IPS DF 19.7 (cell line): ENCODE measurements around the gene TNIP1.

Source experiments
- DNase-seq: peaks from one replicate; pipeline ENCODE4 v3.0.0-alpha.2; 2013; ENCODE audit warnings: low read depth, low spot score

Gene TNIP1

GRCh38 chr5:151083081-151083676, 2.3 kb upstream of the TNIP1 start:
- DNase-seq: no peak

DNA sequence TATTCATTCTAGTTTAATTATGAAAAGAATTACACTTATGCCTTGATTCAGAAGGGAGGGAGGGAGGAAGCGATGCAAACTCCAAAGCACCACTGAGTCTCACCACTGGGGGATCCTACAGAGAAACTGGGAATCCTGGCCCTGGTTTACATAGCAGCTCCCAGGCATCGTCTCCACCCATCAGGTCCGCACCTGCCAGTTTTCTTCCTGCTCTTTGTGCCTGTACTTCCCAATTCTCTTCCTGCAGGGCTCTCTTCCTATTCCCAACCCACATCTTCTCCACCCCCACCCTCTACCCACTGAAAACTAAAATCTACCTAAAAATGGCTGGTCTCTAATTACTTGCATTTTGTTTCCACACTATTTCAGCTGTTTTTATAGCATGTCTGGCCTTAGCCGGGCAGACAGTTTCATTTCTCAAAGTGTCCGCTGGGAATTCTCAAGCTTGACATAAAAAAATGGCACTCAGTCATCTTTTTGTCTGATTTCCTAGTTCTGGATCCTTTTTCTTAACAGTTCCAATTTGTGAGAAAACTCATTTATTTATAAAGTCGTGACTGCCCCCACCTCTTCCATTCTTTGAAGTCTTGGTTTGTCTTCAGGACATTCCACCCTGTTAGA, 1.6 kb upstream of the TNIP1 start:
- DNase-seq: no peak

DNA sequence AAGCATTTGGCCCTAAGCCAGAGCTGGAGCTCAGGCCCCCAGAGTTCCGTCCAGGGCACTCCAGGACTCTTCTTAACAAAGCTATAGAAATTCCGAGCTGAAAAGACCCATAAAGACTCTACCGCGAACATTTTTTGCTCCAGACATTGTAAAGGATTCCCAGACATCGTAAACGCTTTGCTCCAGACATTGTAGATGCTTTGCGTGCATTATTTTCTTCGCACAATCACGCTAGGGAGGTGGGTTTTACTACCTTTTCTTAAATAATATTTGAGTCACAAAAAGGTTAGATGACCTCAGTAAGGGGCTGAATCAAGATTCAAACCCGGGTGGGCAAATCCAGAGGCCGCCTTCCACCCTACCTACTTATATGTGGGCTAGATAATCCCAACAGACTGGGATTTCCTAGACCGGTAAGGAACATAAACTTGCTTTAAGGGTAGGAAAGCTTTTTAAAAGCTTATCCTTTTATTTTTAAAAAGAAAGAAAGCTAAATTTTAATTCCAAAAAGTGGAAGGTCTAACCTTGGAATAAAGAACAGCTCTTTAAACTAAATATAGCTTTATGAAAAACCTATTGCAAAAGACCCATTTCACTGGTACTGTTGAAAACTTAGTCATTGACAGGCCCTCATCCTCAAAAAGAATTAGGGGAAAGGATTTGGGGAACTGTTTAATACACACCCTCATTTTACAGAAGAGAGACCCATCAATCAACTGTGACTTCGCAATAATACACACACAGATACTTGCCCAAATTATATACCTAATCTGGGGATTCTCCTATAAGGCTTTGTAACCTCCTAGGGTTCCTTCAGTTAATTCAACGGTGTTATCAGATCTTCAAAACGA, 822 bp upstream of the TNIP1 start:
- no peak for DNase-seq

- DNase-seq: no peak
Observed at GRCh38 chr5:151079838-151080612, 809 bp downstream of the TNIP1 start.

GRCh38 chr5:151078490-151079262, 2.2 kb downstream of the TNIP1 start:
- DNase-seq: no peak

DNA sequence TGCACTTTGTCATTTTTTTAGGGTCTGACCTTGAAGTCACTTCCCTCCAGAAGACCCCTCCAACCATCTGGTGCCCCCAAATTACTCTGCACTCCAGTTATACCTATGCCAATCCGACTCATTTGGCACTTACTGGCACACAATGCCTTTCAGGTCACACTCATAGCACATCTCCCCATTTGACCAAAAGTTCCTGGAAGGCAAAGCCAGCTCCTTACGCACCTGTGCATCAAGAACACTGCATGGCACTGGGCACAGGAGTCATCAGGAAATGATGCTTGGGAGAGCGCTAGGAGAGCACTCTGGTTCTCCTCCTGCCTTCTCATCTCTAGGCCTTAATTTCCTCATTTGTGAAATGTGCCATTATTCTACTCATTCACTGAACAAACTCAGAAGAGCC, 2.9 kb downstream of the TNIP1 start:
- DNase-seq: no peak

GRCh38 chr5:151077419-151077818, 3.4 kb downstream of the TNIP1 start:
- no peak for DNase-seq

DNA sequence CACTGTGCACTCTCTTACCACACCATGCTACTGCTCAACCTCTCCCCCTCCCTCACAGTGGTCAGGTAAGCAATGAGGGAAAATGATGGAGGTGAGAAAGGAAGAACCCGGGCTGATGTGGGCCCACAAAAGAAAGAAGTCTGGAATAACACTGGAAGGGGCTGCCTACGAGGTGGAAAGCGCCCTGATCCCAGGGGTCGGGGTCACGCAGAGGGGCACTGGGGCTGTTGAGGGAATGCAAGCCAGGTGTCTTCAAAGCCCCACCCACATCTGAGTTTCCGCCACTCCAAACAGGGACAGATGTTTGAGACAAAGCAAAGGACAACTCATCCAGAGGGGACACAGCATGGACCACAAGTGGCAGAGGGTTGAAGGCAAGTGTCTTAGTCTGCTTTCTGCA, 4.2 kb downstream of the TNIP1 start:
- no peak for DNase-seq

GRCh38 chr5:151075698-151076331, 5.0 kb downstream of the TNIP1 start:
- no peak for DNase-seq

GRCh38 chr5:151074557-151074956, 6.3 kb downstream of the TNIP1 start:
- no peak for DNase-seq

DNA sequence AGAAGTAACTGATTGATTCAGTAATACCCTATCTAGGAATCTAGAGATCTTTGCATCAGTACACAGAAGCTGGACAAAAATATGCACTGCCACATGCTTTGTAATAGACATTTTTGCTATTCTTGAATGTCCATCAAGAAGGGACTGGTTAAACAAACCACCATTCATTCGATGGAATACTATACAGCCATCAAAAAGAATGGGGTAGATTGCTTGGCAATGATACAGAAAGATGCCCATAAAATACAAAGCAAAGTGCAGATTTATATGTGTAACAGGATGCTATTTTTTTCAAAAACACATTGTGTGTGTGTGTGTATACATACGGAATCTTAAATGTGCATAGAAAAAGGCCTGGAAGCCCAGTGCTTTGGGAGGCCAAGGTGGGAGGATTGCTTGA, 7.6 kb downstream of the TNIP1 start:
- DNase-seq: no peak

DNA sequence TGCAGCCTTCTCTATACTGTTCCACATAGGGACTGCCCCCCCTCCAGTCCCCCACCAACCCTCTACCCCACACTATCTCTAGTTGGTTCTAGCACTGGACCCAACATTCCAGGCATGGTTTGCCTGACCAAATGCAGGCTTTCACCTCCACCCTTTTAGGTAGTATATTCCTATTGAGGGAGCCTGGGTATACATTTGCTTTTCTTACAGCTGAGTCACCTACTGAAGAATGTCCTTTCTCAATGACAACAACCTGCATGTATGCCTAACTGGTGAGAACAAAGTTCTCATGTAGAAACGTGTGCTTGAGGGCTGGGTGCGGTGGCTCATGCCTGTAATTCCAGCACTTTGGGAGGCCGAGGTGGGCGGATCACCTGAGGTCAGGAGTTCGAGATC, 8.2 kb downstream of the TNIP1 start:
- DNase-seq: no peak

DNA sequence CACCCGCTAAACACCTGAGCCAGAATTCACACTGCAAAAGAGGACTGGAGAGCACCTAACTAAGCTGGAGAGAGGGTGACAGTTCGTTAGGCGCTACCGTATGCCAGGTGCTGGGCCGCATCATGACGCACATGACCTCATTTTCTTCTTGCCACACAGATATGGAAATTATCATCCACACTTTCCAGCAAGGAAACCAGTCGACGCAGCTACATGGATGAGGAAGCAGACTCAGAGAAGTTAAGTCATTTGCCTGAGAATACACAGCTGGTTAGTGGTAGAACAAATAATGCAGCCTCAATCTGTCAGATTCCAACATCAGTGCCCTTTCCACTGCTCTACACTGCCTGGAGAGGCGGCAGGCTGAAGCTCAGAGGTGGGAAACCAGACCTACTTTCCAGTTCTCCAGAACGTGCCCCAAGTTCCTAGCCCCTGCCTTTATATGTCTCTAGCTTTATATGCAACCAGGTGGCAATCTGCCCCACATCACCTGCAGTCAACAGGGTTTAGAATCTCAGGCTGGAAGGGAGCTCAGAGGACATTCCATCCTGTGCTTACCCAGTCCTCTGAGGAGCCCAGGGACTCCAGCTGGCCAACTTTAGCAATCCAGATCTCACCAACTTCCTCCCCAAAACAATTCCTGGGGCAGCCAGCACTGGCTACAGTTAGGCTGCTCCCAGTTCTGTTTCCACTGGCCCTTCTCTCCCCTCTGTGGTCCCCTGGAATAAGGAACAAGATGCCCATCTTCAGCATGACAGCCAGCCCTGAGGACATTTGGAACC, 8.8 kb downstream of the TNIP1 start:
- DNase-seq: no peak

DNA sequence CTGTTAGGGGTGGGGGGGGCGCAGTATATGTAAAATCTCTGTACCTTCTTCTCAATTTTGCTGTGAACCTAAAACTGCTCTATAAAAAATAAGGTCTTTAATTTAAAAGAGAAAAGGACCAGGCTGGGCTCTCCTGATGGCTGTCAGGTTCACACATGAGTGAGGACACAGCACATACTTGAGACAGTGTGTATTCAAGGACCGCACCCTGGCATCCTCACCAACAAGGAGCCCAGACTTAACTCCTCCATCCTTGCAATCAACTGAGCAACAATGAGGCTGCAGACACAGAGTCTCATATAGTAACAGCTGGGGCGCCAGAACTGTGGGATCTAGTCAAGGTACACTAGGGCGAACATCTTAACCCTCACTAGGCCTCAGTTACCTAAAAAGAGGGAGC, 9.8 kb downstream of the TNIP1 start:
- DNase-seq: no peak

DNA sequence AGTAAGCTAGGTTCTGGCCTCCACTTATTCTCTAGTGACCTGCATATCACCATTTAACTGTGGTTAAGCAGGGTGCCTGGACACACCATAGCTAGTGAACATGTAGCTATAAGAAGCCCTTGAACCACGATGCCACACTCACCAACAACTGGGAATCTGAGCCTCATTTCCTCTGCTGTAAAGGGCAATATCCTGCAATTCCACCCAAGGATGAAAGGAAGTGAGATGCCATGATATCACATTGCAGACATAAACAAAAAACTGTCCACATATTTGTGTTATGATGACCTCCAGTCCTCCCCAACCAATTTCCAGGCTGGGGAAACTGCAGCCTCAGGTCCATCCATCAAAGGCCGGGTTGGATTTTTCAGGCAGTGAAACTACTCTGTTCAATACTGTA, 10.4 kb downstream of the TNIP1 start:
- no peak for DNase-seq

DNA sequence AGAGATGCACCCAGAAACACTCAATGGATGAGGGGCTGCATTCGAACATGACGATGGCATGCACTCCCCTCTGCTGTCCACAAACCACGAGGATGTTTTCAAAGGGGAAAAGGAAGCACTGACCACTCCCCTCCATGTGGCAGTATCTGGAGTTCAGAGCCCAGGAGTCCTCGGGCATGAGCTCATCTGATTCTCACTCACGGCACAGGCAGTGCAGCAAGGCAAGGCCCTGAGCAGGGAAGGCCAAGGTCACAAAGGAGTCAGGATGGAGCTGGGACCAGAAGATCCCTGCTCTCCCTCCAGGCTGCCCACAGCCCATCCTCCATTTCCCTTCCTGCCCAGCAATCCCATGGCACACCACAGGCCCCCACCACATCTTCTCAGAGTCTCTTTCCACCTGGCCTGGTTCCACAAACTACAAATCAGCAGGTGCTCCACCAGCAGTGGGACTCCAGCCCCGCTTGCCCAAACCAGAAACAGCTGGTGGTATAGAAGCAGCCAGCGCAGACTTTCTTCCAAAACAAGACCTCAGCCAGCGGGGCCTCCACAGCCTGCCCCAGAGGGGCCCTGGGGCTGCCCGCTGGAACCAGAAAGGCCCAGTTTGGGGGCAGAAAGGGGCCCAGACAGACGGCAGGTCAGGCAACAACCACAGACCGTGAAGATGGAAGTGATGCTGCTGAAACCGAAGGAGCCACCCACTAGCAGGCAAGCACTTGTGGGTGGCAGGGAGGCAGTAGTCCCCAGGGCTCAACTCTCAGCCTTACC, 12.2 kb downstream of the TNIP1 start:
- DNase-seq: no peak

- no peak for DNase-seq
Observed at GRCh38 chr5:151067632-151068432, 13.0 kb downstream of the TNIP1 start.

DNA sequence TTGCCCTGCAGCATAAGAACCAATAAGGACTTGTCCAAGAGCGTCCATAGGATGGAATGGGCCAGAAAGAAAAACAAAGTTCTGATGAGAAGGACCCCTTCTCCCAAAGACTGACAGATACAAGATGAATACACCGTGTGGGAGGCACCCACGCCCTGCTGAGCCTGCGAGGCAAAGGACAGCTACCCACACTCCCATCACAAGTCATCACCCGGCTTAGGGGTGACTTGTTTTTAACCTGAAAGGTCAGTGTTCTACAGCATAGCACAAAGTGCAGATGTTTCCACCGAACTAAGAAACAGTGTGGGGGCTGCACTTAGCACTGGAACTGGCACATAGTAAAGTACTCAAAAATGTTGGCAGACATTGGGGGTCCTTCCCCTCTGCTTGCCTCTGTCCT, 13.9 kb downstream of the TNIP1 start:
- no peak for DNase-seq

GRCh38 chr5:151065609-151066008, 15.2 kb downstream of the TNIP1 start:
- DNase-seq: no peak
